GM12878 (cell line): Measurements from ENCODE around the gene VGLL3. TPM values are rescaled to one million over a fixed set of nuclear protein-coding genes. Genes with fewer than 3 reads are reported as not detected.
A peak's percentile ranks its signal among the peaks of the same experiment; 100 is the strongest.

Source experiments
- ATAC-seq: fragments of 200-7000 bp; cut with Tn5 transposase; 3 replicates; pipeline ENCODE4 v1.9.1; 2020; ENCODE audit warnings: mild to moderate bottlenecking, moderate library complexity
- Bru-seq: library from RNA; stranded (reverse); fragments of 400-500 nt; gene quantifications from one replicate; lab custom pipeline; 2021; lab: Mats Ljungman, UMichigan
- BruChase-seq, 2 experiments: library from RNA; stranded (reverse); fragments of 400-500 nt; gene quantifications; one replicate each; lab custom pipeline; 2021; lab: Mats Ljungman, UMichigan
- BruUV-seq: library from RNA; stranded (reverse); fragments of 400-500 nt; replicated peaks from 2 replicates; lab custom pipeline; 2021; lab: Mats Ljungman, UMichigan
- CTCF ChIA-PET: fragments of 300-600 bp; sonication (Branson Sonifier 250); formaldehyde crosslinking; extraction: SDS; loops from one replicate; lab custom pipeline; 2021; ENCODE audit warnings: inconsistent platforms; lab: Yijun Ruan, JAX
- POLR2A ChIA-PET: fragments of 350-600 bp; formaldehyde crosslinking; extraction: SDS; loops from one replicate; lab custom pipeline; 2021; ENCODE audit warnings: inconsistent platforms; lab: Charles Lee
- RAD21 ChIA-PET: fragments of 300-600 bp; sonication (Branson Sonifier 250); formaldehyde crosslinking; loops from one replicate; lab custom pipeline; 2023; ENCODE audit warnings: antibody characterized with exemption; ENCODE audit not compliant: unreplicated experiment; lab: Charles Lee
- SMC1A ChIA-PET: fragments of 300-600 bp; sonication (Branson Sonifier 250); formaldehyde crosslinking; loops from one replicate; lab custom pipeline; 2023; ENCODE audit not compliant: unreplicated experiment, uncharacterized antibody; lab: Charles Lee
- DNase-seq: peaks from one replicate; pipeline ENCODE4 v3.0.0-alpha.2; 2011; ENCODE audit warnings: low read depth, low spot score
- FAIRE-seq: peaks from 3 replicates; lab custom pipeline; 2011; peaks lifted over from hg19 to GRCh38; lab: Jason Lieb, UNC
- H2AFZ ChIP-seq: 2 replicates; pipeline ENCODE4 v1.6.0; 2011; ENCODE audit warnings: low read depth, low read length, control low read depth; ENCODE audit not compliant: control insufficient read depth
- H3K27ac ChIP-seq: 2 replicates; pipeline ENCODE4 v1.5.1; 2011; ENCODE audit warnings: control low read depth; ENCODE audit not compliant: control insufficient read depth, insufficient read depth
- H3K27me3 ChIP-seq, 2 experiments: replicated peaks in 1 of 2; 2 replicates each; pipeline versions ENCODE4 v1.6.0 to v1.6.1; 2011; ENCODE audit warnings: low read length in 1 of 2; ENCODE audit not compliant: control insufficient read depth in 2 of 2, insufficient read depth in 2 of 2
- H3K36me3 ChIP-seq, 2 experiments: 2 replicates each; pipeline ENCODE4 v1.5.1; 2011; ENCODE audit warnings: low read length in 1 of 2; ENCODE audit not compliant: control insufficient read depth in 2 of 2, insufficient read depth in 2 of 2
- H3K4me1 ChIP-seq: 2 replicates; pipeline ENCODE4 v1.6.1; 2011; ENCODE audit warnings: mild to moderate bottlenecking, low read length, moderate library complexity, mixed read lengths; ENCODE audit not compliant: control insufficient read depth, insufficient read depth
- H3K4me2 ChIP-seq: 2 replicates; pipeline ENCODE4 v1.6.0; 2011; ENCODE audit warnings: control low read depth; ENCODE audit not compliant: control insufficient read depth, insufficient read depth
- H3K4me3 ChIP-seq: fragments of 200-600 bp; sonication (generic); 2 replicates; pipeline ENCODE4 v1.5.1; 2016
- H3K79me2 ChIP-seq: 2 replicates; pipeline ENCODE4 v1.6.0; 2011; ENCODE audit warnings: low read length; ENCODE audit not compliant: control insufficient read depth, insufficient read depth
- H3K9ac ChIP-seq: 2 replicates; pipeline ENCODE4 v1.8.0; 2011; ENCODE audit warnings: low read length, control low read depth, mixed read lengths; ENCODE audit not compliant: control insufficient read depth, insufficient read depth
- H3K9me3 ChIP-seq: replicated peaks from 3 replicates; pipeline ENCODE4 v1.5.1; 2011; ENCODE audit warnings: mild to moderate bottlenecking, low read length; ENCODE audit not compliant: control insufficient read depth, insufficient read depth
- H4K20me1 ChIP-seq: 2 replicates; pipeline ENCODE4 v1.6.0; 2011; ENCODE audit not compliant: control insufficient read depth, insufficient read depth
- BRCA1 ChIP-seq: IDR thresholded peaks from 2 replicates; pipeline ENCODE4 v1.6.1; 2011; ENCODE audit warnings: low read depth, low read length, improper control_type of control experiment
- EZH2 ChIP-seq: IDR thresholded peaks from 2 replicates; pipeline ENCODE4 v1.6.1; 2012; ENCODE audit warnings: low read depth, mild to moderate bottlenecking, control low read depth, inconsistent platforms, low read length, borderline replicate concordance; ENCODE audit not compliant: control insufficient read depth
- GABPA ChIP-seq: IDR thresholded peaks from 2 replicates; pipeline ENCODE4 v1.6.1; 2014; ENCODE audit warnings: antibody characterized with exemption, low read depth, mild to moderate bottlenecking, inconsistent platforms
- RB1 ChIP-seq: fragments of 450-650 bp; formaldehyde crosslinking; IDR thresholded peaks from 2 replicates; pipeline ENCODE4 v1.6.1; 2017; ENCODE audit warnings: mild to moderate bottlenecking, borderline replicate concordance
- STAT3 ChIP-seq: IDR thresholded peaks from 2 replicates; pipeline ENCODE4 v1.6.1; 2011; ENCODE audit warnings: low read depth, low read length, improper control_type of control experiment
- TBL1XR1 ChIP-seq: IDR thresholded peaks from 2 replicates; pipeline ENCODE4 v1.6.1; 2012; ENCODE audit warnings: low read depth, low read length, improper control_type of control experiment
- TCF3 ChIP-seq: IDR thresholded peaks from 2 replicates; pipeline ENCODE4 v1.6.1; 2012; ENCODE audit warnings: low read depth, mild to moderate bottlenecking, low read length, borderline replicate concordance; ENCODE audit not compliant: insufficient read depth
- WGBS: methylation state at CpG from one replicate; pipeline ENCODE4 v1.1.6; 2016; ENCODE audit warnings: low lambda C conversion rate; ENCODE audit not compliant: insufficient replicate concordance, insufficient coverage; ENCODE audit errors: missing lambda C conversion rate; 5-methylcytosine and 5-hydroxymethylcytosine counted together
- in situ Hi-C: fragments of 300-500 bp; cut with MboI; formaldehyde crosslinking; loops from 9 replicates; pipeline ENCODE4 v1.14.3; 2018; ENCODE audit warnings: mixed read lengths
- intact Hi-C: fragments of 100-400 bp; cut with micrococcal nuclease; formaldehyde crosslinking; loops from one replicate; pipeline ENCODE4 v1.14.2; 2022; ENCODE audit not compliant: unreplicated experiment
- long read RNA-seq, 2 experiments: library from polyadenylated mRNA; unstranded; transcript quantifications; one replicate each; pipeline ENCODE4 v2.0.0, GENCODE V29; 2019 to 2020
- polyA minus RNA-seq, 3 experiments: library from RNA; depleted of rRNA, polyadenylated mRNA; stranded (reverse); fragments of >200 nt; gene quantifications; 2 replicates each; pipeline ENCODE4 v1.2.3, GENCODE V29; 2011
- polyA plus RNA-seq, 11 experiments: library from polyadenylated mRNA; depleted of rRNA in 4 of 11; unstranded in 6 of 11; stranded (reverse) in 5 of 11; fragments of >200 nt; fragmentation: Nextera tagmentation in 4 of 11; fragmentation: Illumina TruSeq in 1 of 11; extraction: Ambion mirVana in 4 of 11; extraction: Trizol in 1 of 11; gene quantifications; 1 replicate in 1 of 11; 2 replicates in 10 of 11; pipeline versions ENCODE4 v1.2.1 to v1.2.3, GENCODE V29; 2011 to 2016; ENCODE audit warnings: inconsistent platforms in 2 of 11, missing spikeins in 2 of 11, low read depth in 1 of 11
- total RNA-seq, 4 experiments: library from RNA; depleted of rRNA in 3 of 4; stranded (reverse); fragments of >200 nt in 3 of 4; fragmentation: Illumina TruSeq in 1 of 4; extraction: Trizol in 1 of 4; gene quantifications; 2 replicates each; pipeline versions ENCODE4 v1.2.1 to v1.2.3, GENCODE V29; 2013 to 2021
- TF ChIP-seq, protein P1 (sequence below): IDR thresholded peaks from 2 replicates; pipeline ENCODE4 v1.6.1; 2012; ENCODE audit warnings: low read depth, low read length, improper control_type of control experiment
- TF ChIP-seq, protein P2 (sequence below): fragments of 450-650 bp; IDR thresholded peaks from 2 replicates; pipeline ENCODE4 v1.6.1; 2018; ENCODE audit warnings: mild to moderate bottlenecking, low read depth, moderate library complexity; ENCODE audit not compliant: partially characterized antibody
- TF ChIP-seq, protein P3 (sequence below): fragments of 450-650 bp; IDR thresholded peaks from 2 replicates; pipeline ENCODE4 v1.6.1; 2017; ENCODE audit warnings: antibody characterized with exemption, mild to moderate bottlenecking, moderate library complexity

The VGLL3 gene, protein sequence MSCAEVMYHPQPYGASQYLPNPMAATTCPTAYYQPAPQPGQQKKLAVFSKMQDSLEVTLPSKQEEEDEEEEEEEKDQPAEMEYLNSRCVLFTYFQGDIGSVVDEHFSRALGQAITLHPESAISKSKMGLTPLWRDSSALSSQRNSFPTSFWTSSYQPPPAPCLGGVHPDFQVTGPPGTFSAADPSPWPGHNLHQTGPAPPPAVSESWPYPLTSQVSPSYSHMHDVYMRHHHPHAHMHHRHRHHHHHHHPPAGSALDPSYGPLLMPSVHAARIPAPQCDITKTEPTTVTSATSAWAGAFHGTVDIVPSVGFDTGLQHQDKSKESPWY
- not detected in 2 replicates for total RNA-seq (2013; cell fraction: nucleolus; rRNA removed)
- total RNA-seq (2014; rRNA removed) (not detected in 2 replicates), total RNA-seq (2014; rRNA removed; fragmentation: Illumina TruSeq; extraction: Trizol) (not detected in 2 replicates), total RNA-seq (2021) (0.03 and 0.05 TPM in 2 replicates), polyA plus RNA-seq (2011; rRNA removed) (not detected in 2 replicates), polyA plus RNA-seq (2014; fragmentation: Illumina TruSeq; extraction: Trizol) (not detected in 2 replicates), polyA plus RNA-seq (2014; fragmentation: Nextera tagmentation; extraction: Ambion mirVana) (not detected), polyA plus RNA-seq (2014; rRNA removed) (not detected in 2 replicates), polyA plus RNA-seq (2016; fragmentation: Nextera tagmentation; extraction: Ambion mirVana) (not detected), polyA minus RNA-seq (2011; rRNA and poly(A)+ RNA removed) (not detected in 2 replicates), Bru-seq, nascent RNA (not detected), BruChase-seq, experiment 1, labeled RNA remaining after a 6-hour chase (not detected), BruChase-seq, experiment 2, labeled RNA remaining after a 2-hour chase (not detected)
- polyA plus RNA-seq (2011; ENCODE audit: low read depth) = not detected
- not detected in 2 replicates for polyA plus RNA-seq (2011; cell fraction: cytosol; rRNA removed)
- polyA plus RNA-seq (2011; cell fraction: nucleus; rRNA removed) = not detected in 2 replicates
- polyA plus RNA-seq (2012) = not detected in 2 replicates
- polyA minus RNA-seq (2011; cell fraction: cytosol; rRNA and poly(A)+ RNA removed) = 0.21 TPM in 1 of 2 replicates, not detected in the other
- polyA minus RNA-seq (2011; cell fraction: nucleus; rRNA and poly(A)+ RNA removed) = under 0.01 and 0.10 TPM in 2 replicates
- long read RNA-seq, experiment 1 = 0 reads
- long read RNA-seq, experiment 2 = 0 reads

DNA sequence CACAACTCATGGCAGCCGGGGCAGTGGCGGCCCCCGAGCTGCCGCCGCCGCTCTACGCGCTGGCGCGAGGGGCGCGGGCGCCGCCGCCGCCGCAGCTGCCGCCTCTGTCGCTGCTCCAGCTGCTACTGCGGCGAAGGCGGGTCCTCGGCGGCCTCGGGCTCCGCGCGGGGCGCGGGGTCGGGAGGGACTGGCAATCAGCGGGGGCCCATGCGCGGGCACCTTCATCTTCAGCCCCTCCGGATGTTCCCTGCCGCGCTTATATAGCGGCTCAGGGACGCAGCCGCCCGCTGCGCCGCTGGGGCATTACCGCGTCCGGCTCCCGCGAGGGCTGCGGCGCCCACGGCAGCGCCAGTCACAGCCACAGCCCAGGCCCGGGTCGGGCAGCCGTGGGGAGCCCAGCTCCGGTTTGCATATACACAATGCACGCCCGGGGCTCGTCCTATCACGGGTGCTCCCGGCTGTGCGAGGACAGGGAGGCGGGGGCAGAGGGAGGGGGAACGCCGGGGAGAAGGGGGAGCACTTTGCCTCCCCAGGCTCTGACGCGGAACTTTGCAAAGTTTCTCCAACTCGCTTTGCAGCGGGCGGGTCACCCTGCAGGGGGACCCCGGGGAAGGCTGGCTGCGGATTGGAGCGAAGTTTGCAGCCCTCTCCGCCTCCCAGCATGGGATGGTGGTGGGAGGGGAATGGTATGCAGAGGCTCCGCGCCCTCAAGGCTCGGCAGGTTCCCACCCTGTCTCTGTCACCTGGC, at the start of gene VGLL3:
VGLL3 (minus strand) TSS at position 416 of the 748 bp plus-strand sequence; CDS start at position 10, 406 bp downstream.
- Histone ChIP-seq H4K20me1 (no peaks in the 10 kb centered on the region), H3K9ac (no peak within 1 kb of the TSS), H3K9me3 (no peaks in the 10 kb centered on the region), H2AFZ (no peak within 1 kb of the TSS), H3K79me2 (no peaks in the 10 kb centered on the region), H3K4me1 (no peaks in the 10 kb centered on the region), H3K27ac (no peak within 1 kb of the TSS), H3K4me3 (no peak within 1 kb of the TSS), H3K4me2 (peak within 1 kb of the TSS; percentile 17; the same call in 1 of the 2 replicates), H3K27me3 (peaks cover 2 to 6% of the 10 kb centered on the region in 2 experiments; a peak in 3 of 4 replicates), H3K36me3 (no peaks in the 10 kb centered on the region)
- in situ Hi-C loops (no loop called here), intact Hi-C loops (no loop called here)
- CTCF ChIA-PET = no interaction called here
- BruUV-seq = no TSS peak
- FAIRE-seq (no peak), DNase-seq (no peak), ATAC-seq (peak; percentile 25; the same call in 2 of the 3 replicates)
- WGBS = 11% methylated on average over 32 of the region's 77 CpGs
- RAD21 ChIA-PET = no interaction called here
- POLR2A ChIA-PET = no interaction called here
- SMC1A ChIA-PET = interaction anchor here (1.2 kb wide), 1 partner anchor 24 kb away, joined by 3 read pairs; no protein-coding TSS in a partner anchor
- TF ChIP-seq BRCA1 = no peak
- TF ChIP-seq, protein P1, sequence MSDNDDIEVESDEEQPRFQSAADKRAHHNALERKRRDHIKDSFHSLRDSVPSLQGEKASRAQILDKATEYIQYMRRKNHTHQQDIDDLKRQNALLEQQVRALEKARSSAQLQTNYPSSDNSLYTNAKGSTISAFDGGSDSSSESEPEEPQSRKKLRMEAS = no peak
- TF ChIP-seq GABPA = no peak
- TF ChIP-seq, protein P2, sequence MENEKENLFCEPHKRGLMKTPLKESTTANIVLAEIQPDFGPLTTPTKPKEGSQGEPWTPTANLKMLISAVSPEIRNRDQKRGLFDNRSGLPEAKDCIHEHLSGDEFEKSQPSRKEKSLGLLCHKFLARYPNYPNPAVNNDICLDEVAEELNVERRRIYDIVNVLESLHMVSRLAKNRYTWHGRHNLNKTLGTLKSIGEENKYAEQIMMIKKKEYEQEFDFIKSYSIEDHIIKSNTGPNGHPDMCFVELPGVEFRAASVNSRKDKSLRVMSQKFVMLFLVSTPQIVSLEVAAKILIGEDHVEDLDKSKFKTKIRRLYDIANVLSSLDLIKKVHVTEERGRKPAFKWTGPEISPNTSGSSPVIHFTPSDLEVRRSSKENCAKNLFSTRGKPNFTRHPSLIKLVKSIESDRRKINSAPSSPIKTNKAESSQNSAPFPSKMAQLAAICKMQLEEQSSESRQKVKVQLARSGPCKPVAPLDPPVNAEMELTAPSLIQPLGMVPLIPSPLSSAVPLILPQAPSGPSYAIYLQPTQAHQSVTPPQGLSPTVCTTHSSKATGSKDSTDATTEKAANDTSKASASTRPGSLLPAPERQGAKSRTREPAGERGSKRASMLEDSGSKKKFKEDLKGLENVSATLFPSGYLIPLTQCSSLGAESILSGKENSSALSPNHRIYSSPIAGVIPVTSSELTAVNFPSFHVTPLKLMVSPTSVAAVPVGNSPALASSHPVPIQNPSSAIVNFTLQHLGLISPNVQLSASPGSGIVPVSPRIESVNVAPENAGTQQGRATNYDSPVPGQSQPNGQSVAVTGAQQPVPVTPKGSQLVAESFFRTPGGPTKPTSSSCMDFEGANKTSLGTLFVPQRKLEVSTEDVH = no peak
- no peak for TF ChIP-seq EZH2
- no peak for TF ChIP-seq STAT3
- no peak for TF ChIP-seq RB1
- TF ChIP-seq TCF3 = no peak
- TF ChIP-seq TBL1XR1 = no peak
- TF ChIP-seq, protein P3, sequence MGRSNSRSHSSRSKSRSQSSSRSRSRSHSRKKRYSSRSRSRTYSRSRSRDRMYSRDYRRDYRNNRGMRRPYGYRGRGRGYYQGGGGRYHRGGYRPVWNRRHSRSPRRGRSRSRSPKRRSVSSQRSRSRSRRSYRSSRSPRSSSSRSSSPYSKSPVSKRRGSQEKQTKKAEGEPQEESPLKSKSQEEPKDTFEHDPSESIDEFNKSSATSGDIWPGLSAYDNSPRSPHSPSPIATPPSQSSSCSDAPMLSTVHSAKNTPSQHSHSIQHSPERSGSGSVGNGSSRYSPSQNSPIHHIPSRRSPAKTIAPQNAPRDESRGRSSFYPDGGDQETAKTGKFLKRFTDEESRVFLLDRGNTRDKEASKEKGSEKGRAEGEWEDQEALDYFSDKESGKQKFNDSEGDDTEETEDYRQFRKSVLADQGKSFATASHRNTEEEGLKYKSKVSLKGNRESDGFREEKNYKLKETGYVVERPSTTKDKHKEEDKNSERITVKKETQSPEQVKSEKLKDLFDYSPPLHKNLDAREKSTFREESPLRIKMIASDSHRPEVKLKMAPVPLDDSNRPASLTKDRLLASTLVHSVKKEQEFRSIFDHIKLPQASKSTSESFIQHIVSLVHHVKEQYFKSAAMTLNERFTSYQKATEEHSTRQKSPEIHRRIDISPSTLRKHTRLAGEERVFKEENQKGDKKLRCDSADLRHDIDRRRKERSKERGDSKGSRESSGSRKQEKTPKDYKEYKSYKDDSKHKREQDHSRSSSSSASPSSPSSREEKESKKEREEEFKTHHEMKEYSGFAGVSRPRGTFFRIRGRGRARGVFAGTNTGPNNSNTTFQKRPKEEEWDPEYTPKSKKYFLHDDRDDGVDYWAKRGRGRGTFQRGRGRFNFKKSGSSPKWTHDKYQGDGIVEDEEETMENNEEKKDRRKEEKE = no peak
